GM18858 (cell line): ENCODE data around the gene AP2A2.

Experiments
- ATAC-seq: cut with Tn5 transposase; IDR thresholded peaks from one replicate; pipeline ENCODE4 v1.9.1; 2021; ENCODE audit not compliant: unreplicated experiment

The AP2A2 gene

DNA sequence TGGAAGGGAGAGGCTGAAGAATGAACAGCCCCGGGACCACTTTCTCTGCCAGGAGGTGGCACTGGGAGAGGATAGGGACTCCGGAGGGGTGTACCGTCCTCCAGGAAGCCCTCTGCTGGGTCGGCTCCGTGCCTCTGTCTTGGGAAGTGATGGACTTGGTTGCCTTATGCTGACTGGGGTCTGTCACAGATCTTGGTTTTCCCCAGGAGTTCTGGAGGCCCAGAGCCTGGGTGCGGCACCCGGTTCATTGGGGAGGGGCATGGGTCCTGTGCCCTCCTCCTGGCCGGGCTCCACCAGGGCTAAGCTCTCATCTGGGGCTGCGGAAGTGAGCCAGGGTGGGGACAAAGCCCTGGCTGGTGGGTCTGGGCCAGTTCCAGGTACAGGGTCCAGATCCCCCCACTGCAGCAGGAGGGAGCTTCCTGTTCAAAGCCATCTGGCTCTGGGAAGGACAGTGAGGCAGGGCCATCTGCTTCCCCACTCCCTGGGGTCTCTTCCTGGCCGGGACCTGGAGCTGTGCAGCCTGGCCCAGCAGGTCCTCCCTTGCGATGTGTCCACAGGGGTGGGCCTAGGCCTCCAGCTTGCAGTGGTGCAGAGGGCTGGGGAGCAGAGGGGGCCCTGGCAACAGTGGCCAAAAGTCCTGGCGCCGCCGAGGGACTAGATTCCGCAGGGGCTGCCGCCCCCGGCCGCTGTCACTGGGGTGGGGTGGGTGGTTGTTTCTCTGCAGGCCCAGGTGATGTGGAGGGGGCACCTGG is 1.1 kb upstream of the AP2A2 start:
- ATAC-seq = no peak

DNA sequence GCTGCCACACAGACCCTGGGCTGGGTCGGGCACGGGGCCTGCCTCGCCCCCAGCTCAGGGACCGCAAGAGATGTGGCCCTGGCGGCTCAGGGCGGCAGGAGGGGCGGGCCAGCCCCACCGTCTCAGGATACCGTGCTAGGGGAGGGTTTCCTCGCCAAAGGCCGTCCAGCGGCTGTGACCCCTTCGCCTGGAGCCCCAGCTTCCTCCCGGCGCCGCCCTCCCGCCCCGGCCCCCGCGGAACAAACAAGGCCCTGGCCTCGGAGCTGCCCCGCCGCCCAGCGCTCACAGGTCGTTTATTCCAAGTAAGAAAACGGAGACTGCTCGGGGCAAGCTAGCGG is 543 bp upstream of the AP2A2 start:
- ATAC-seq = no peak

DNA sequence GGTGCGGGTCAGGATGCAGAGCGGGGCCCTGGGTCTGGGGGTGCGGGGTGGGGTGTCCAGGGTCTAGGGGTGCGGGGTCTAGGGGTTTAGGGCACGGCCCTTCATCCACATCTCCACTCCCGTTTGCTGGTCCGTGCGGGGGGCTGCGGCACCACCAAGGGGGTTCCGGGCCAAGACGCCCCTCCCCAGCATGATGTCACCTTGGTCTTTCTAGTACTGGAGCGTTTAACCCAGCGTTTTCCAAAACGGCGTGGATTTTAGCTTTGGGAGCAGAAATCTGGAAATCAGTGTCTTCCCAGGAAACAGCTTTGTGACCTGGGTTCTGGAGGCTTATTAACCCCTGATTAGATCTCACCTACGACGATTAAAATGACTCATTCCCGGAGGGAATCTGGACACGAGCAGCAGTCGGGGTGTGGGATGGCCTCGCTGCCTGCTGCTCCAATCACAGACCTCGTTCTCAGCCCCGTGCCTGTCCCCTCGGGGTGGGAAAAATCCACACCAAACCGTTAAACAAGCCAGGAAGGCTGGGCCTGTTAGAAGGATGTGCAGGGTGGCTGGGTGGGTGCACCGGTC is 759 bp downstream of the AP2A2 start:
- ATAC-seq = no peak

DNA sequence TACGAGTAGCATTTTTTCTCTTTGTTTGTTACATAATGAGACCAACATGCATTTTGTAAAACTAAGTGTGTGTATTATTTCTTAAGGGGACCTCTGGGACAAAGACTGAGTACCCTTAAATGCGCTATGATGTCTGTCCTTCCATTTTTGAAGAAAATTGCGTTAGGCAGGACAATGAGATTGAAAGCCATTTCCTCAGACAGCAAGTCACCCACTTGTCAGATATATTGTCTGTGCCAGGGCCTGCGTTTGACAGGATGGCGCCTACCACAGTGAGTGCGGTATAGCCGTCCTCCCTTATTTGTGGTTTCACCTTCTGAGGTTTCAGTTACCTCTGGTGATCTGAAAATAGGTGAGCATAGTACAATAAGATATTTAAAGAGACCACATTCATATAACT is 2.2 kb downstream of the AP2A2 start:
- no peak for ATAC-seq

DNA sequence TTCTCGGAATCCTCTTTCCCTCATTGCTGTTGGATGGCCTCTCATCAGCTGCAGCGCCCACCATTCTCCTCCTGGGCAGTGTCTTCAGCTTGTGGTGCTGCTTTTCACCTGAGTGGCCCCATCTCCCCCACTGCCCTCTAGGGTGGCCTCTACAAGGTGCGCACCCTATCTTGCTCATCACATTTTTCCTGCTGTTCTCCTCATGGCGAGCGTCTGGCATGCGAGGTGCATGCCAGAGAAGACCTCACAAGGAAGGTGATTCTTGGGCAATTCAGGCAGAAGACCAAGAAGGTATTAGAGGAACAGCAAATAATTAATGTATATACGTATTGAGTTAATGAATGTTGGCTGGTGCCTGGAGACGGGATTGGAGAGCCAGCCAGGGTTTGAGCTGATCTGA is 3.1 kb downstream of the AP2A2 start:
- no peak for ATAC-seq

DNA sequence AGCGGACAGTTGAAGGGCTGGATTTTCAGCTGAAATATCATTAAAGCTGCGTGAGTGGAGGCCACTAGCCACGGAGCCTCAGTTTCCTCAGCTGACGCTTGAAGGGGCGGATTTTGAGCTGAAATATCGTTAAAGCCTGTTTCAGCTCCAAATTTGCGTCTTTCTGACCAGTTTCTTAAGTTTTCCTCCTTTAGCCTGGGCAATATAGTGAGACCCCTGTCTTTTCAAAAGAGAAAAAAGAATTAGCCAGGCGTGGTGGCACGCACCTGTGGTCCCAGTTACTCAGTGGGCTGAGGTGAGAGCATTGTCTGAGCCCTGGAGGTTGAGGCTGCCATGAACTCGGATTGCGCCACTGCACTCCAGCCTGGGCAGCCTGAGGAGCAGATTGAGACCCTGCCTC is 3.7 kb downstream of the AP2A2 start:
- no peak for ATAC-seq

DNA sequence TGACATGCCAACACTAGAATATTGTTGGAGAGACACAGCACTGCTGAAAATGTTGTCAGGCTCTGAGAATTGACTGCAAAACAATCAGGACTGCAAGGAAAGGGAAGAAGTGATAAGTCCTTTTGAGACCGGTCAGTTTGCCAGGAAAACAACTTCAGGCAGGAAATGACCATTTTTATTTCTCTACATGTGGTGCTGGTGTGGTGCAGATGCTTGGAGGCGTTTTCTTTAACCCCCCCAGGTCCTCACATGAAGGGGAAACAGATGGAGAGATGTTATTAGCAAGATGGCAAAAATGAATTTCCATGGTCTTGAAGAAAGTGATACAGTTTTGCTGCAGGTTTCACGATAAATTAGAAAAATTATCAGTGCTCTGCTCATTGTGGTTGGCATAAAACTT is 5.7 kb downstream of the AP2A2 start:
- no peak for ATAC-seq

DNA sequence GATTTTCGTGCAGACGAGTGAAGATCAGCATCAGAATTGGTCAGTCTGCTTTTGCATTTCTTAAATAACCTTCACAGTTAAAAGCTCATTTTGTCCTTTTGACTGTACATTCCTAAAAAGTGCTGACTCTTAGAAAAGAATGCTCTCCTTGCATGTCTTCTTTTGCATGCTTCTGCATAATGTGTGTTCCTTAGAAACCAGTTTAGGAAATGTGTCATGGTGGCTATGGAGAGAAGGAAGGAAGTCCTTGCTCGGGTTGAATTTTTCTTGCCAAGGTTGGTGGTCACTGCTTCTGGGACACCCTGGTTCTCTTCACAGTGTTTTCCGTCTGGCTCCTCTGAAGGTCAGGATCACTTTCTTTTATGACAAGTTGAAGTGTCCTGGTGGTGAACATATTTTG is 6.8 kb downstream of the AP2A2 start:
- ATAC-seq = no peak

DNA sequence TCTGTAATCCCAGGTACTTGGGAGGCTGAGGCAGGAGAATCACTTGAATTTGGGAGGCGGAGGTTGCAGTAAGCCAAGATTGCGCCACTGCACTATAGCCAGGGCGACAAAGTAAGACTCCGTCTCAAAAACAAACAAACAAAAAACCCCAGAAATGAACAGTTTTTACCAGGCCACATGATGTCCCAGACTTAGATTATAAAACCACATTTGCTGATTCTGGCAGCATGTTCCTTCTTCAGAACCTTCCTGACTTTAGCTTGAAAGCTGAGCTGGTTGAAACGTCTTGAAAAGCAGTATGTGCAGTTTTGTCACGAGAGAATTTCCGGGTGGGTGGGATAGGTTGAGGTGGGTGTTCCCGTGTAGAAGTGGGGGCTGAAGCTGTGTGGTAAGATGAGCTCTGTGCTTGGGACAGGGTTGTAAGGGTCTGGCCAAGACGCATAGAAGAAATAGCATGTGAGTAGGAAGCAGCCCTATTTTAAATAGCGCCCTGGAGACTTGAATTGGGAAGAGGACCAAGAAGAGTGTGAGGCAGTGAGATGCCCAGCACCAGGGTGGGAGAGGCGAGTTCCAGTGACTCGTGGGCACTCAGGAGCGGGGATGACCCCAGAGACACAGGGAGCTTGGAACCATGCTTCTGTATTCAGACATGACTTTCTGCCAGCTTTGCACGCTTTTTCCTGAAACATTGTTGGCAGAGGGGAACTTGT is 7.6 kb downstream of the AP2A2 start:
- ATAC-seq = no peak

DNA sequence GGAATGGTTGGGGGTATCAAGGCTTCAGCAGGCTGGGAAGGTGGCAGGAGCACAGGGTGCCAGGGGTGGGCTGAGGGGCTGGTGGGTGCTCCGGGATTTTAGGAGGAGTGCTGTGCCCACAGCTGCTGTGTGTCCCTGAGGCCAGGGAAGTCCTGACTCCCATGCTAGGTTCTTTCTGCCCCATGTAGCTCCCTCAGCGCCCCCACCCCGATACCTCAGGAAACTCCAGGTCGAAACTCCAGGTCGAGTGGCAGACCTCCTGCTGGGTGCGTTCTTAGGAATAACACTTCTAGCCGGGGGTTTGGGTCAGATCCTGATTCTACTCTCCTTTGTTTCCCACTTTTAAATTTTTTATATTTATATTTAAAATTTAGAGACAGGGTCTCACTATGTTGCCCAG is 8.3 kb downstream of the AP2A2 start:
- no peak for ATAC-seq

DNA sequence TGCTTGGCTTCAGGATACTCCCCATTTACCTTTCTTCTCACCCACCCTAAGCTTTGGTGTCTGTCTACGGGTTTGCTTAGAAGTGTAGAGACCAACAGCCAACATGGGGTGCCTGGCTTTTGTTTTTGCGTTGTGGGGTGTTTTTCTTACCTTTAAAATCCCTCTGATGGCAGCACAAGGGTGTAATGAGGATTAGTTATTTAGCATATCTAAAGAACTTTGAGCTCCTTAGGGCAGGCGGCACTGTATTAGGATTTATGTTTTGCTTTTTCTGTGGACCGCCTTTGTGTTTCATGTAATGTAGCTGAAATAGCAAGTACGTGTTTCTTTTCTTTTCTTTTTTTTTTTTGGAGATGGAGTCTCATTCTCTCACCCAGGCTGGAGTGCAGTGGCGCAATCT is 8.9 kb downstream of the AP2A2 start:
- ATAC-seq = no peak

DNA sequence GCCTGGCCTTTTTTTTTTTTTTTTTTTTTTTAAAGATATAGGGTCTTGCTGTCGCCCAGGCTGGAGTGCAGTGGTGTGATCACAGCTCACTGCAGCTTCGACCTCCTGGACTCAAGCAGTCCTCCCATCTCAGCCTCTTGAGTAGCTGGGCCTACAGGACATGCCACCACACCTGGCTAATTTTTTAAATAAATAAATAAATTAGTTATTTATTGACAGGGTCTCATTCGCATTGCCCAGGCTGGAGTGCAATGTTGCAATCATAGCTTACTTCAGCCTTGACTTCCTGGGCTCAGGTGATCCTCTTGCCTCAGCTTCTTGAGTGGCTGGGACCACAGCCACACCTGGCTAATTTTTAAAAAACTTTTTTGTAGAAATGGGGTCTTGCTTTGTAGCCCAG is 10.5 kb downstream of the AP2A2 start:
- no peak for ATAC-seq

DNA sequence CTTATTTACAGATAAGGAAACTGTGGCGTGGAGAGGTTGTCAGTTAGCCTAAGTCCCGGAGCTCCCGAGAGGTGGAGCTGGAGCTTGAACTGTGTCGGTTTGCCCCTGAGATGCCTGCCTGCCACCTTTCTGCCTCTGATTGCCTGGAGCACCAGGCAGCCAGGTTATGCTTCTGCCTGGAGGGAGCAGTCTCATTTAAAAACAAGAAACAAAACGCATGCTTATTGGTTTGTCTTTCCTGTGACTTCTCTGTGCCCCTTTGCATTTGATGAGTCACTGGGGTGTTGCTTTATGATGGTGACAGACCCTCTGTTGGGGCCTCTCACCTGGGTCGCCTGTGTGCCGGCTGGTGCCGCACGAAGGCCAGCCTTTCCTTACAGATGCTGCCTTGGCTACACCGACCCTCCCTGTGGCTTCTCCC is 12.2 kb downstream of the AP2A2 start:
- ATAC-seq = no peak

DNA sequence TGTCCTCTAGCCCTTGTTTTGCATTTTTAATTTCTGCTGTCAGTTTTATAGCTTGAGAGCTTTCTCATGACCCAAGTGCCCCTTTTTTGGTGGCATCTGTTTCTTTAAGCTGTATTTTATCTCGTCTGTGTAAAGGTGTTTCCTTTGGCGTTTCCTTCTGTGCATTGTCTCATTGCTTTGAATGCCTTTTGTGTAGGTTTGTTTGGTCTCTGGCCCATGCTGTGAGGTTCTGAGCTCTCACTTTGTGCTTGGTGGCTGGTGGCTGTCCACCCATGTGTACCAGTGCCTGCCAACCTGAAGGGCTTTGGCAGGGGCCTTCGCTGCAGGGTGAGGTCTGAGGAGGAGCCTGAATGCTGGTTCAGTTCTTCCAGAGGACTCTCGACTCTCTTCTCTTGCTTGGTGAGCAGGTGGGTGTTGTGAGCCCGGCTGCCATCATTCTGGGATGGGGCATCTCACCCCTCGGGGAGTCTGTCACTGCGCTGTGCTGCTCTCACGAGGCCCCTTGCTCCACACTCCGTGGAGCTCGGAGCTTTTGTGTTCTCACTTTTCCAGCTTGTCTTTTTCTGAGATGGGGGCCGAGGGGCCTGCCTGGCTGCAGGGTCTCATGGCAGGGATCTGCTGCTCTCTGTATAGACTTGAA is 14.9 kb downstream of the AP2A2 start:
- ATAC-seq = no peak

DNA sequence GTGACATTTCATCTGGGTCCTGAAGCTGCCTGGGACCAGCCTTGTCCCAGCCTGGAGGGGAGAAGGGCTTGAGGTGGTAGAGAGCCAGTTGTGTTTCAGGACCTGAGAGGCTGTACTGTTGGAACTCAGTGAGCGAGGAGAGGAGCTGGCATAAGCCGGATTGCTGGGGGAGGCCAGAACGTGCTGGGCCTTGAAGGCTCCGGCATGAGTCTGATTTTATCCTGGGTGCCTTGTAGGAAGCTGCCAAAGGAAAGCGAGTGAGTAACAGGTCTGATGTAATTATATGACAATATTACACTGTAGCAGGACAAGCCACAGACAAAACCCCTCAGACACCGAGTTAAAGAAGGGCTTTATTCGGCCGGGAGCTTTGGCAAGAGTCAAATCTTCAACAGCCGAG is 17.2 kb downstream of the AP2A2 start:
- no peak for ATAC-seq

DNA sequence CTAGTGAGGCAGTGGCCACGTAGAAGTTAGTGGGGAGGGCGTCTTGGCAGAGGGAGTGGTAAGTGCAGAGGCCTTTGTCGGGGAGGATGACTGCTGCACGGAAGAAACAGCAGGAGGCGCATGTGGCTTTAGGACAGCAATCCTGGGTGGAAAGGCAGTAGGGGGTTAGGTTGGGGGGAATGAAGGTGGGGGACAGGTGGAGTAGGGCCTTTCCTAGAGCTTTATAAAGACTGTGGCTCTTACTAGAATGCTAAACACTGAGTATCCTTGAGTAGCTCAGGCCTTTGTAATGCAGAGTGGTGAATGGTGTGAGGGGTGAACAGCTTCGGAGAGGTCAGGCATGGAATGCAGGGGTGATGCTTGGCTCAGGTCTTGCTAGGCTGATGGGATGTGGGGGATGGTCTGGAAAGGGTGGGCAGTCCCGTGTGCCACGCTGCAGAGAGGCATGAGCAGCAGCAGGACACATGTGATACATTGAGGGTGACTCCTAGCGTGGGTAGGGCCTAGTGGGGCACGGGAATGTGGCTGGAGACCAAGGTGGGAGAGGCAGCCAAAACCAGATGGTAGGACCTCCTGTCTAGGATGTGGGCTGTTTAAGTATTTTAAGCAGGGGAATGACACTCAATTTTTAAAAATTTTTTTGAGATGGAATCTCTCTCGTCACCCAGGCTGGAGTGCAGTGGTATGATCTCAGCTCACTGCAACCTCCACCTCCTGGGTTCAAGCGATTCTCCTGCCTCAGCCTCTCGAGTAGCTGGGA is 19.2 kb downstream of the AP2A2 start:
- ATAC-seq = no peak

DNA sequence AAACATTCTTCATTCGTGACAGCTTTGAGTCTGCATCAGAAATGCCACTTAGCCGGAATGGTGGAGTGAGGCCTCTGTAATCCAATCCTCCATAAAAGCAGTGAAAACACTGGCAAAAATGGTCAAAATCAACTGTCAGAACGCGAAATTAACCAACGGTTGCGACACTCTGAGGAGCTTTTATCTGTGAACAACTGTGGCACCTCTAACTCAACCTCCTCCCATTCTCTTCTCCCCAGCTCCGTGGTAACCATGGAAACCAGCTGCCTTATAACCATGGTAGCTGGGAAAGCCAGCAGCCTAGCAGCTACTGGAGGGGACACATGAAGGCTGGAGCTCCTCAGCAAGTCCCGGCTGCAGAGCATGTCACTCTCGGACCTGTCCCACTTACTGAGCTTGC is 20.3 kb downstream of the AP2A2 start:
- ATAC-seq = no peak

DNA sequence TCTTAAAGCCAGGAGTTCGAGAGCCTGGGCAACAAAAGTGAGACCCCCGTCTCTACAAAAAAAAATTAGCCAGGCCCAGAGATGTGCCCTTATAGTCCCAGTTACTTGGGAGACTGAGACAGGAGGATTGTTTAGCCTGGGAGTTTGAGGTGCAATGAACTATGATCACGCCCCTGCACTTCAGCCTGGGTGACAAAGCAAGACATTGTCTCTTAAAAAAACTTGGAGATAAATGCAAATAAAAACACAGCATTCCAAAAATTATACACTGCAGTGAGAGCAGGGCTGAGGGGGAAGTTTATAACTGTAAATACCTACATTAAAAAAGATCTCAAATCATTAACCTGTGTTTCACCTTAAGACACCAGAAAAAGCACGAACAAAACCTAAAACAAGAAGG is 22.1 kb downstream of the AP2A2 start:
- no peak for ATAC-seq

DNA sequence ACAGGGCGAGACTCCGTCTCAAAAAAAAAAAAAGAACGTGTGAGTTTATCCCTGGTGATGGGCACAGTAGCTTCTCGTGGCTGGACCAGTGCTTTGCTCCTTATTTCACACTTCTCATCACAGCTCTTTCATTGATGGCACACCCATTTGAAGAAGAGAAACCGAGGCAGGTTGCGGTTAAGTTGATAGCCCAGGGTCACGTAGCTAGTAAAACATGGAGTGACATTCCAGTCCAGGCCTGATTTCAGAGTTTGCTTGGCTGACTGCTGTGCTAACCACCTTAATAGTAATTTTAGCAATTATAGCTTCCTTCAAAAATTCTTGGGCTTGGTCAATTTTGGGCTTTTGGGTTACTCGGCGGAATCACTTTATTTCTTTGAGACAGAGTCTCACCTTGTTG is 25.8 kb downstream of the AP2A2 start:
- no peak for ATAC-seq

DNA sequence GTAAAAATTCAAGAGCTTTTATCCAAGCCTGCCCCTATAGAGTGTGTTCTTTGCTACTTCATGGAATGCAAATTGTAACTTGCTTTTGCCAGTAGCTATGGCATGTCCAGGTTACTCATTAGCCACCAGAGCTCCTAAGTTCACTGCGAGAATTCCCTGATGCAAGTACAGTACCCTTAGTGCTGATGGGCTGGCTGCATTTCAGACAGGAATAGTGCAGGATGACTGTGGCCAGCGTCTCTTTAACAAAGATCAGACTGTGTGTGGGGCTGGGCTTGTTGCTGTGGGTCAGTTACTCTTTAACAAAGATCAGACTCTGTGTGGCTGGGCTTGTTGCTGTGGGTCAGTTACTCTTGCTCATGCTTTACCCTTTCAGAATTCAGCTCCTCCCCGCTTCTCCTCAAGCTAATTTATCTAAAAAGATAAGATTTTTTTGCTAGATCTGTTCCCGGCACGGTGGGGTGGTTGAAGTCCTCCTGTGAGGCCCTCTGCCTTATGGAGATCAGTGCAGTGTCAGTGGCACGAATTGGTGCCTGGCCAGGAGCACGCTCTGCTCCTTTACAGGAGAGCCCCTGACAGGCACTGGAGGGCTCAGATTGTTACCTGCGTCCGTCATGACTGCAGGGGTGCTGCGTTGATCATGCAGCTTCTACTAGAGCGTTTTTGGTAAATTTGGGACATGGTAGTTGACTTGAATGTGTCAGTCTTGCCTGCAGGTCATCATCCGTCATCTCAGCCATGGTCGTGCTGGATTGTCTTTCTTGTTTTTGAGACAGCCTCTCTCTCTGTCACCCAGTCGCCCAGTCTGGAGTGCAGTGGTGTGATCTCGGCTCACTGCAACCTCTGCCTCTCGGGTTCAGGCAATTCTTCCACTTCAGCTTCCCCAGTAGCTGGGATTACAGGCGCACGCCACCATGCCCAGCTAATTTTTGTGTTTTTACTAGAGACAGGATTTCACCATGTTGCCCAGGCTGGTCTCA is 27.0 kb downstream of the AP2A2 start:
- ATAC-seq = no peak
